ENCODE measurements around the gene FARS2.

The FARS2 gene

DNA sequence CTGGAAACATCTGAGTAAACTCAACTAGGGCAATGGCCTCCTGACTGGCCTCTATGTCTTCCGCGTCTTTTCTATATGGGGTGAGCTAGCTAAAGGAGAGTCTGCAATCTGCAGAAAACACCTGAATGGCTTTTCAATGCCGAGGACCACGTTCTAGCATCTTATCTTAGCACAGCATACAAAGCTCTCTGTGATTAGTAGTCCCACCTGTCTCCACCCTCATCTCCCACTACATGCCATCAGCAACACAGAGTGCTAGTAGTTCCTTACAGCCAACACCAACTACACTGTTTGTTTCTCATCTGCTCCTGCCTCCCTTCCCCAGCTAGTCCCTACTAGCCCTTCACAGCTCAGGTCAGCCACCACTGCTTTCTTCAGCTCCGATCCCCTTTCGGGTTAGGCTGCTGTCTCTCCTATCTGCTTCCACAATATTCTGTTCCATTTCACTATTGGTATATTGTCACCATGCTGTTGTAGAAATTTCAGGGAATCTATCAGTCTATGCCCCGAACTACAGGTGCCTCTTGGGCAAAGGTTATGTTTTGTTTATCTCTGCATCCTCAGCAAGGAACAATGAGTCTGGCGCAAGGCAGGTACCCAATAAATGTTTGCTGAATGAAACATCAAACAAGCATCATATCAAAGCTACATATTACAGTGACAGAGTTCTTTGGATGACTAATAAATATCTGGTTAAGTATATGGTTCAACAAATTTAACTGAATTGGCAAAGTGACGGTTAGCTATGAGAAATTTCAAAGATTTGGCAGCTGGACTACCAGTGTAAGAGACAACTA lies 12.8 kb upstream of the FARS2 start:
- in situ Hi-C loops (cut with MboI; ENCODE audit: low sequenced_read_pairs) = no loop called here

DNA sequence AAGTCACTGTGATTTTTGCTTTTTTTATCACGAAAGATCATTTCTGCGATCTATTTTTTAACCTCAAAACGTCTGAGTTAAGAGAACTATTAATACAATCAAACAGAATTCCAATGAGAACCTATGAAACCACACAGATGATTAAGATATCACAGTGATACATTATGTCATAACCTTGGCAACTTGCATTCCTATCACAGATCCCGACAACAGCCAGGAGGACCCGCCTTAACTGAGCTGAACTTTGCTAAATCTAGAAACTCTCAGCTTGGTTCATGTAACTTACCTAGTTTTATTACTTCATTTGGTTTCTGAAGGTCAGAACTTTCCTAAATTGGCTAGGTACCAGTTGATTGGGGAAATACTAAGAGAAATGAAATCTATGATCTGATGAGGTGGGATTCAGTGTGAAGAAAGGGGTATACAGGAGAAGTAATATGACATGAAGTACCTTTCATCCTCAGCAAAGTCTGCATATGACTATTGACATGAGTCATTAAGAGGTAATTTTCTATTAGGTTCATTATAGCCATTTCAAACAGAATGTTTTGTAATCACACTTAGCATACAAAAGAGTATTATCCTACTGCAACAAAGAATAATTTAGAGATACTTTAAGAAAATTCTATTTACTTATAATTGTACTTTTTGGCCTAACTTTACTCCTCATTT lies 11.7 kb upstream of the FARS2 start:
- in situ Hi-C loops (cut with MboI; ENCODE audit: low sequenced_read_pairs) = no loop called here

DNA sequence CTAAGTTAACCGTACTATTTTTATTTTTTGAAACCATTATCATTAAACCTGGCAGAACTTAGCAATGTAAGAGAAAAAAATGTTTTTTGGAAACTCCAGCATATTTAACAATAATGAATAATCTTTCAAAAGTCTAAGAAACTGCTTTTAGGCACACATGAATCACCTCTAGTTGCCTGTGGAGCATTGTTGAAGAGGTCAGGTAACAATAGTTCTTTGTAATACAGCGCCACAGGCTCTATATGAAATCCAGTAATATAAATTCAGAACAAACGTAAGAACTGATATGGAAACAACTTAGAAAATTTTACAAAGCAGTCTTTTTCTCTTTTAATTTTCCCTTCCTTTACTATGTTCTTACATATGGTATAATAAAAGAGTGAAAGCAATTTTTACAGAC lies 10.9 kb upstream of the FARS2 start:
- in situ Hi-C loops (cut with MboI; ENCODE audit: low sequenced_read_pairs) = no loop called here

DNA sequence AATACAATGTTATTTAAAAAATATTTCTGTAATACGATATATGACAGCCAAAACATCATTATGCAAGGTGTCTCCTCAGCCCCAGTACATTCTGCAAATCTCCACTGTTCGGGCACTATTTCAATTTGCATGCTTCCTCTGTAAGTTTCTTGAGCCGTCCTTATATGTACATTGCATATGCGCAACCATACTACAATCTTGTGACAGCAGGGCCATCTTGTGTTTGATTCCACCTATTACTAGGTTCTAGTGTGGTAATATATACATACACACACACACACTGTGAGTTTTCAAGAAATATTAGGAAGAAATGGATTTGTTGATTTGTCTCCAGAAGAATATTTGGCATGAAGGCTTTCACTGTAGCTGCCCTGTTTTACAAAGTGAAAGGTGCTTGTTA lies 10.4 kb upstream of the FARS2 start:
- in situ Hi-C loops (cut with MboI; ENCODE audit: low sequenced_read_pairs) = no loop called here

DNA sequence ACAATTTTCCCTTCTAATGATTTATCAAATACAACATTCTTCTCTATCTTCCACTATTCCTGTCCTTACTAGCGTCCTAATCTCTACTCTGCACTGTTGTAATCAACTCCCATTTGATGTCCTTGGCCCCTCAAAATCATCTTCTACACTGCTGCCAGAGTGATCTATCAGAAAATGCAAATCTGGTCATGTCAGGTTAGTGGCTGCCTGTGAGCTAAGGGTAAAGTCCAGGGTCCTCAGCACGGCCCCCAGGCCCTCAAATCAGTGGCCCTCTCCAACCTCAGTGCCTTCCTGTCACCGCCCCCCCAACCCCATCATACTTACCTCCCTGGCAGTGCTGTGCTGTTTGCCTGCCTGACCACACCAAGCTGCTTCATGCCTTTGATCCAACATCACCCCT lies 4.4 kb upstream of the FARS2 start:
- in situ Hi-C loops (cut with MboI; ENCODE audit: low sequenced_read_pairs) = no loop called here

DNA sequence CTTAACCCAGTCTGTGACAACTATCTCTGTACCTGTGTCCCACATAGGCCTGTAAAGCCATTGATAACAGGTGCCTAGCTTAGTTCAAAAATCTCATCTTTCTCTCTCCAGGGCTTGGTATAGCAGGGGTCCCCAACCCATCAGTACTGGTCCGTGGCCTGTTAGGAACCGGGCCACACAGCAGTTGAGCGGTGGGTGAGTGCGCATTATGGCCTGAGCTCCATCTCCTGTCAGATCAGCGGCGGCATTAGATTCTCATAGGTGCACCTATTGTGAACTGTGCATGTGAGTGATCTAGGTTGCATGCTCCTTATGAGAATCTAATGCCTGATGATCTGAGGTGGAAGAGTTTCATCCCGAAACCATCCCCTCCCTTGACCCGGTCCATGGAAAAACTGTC lies 3.9 kb upstream of the FARS2 start:
- in situ Hi-C loops (cut with MboI; ENCODE audit: low sequenced_read_pairs) = no loop called here

DNA sequence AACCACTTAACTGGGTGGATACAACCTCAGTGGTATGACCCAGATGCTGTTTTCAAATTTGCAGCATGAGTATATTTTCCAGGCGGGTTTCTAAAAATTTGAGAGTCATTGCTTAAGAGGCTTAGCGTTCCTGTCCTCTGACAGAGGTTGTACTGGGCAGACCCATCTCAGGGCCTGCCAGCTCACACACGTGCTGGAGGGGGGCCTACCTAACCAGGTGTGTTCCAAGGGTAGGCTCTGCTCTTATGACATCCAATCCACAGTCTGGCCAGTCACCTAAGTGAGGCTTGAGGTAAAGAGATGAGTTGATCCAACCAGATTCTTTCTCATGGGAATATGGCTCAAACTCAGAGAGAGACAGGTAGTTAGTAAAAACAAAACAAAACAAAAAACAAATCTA lies 1.9 kb upstream of the FARS2 start:
- in situ Hi-C loops (cut with MboI; ENCODE audit: low sequenced_read_pairs) = no loop called here

DNA sequence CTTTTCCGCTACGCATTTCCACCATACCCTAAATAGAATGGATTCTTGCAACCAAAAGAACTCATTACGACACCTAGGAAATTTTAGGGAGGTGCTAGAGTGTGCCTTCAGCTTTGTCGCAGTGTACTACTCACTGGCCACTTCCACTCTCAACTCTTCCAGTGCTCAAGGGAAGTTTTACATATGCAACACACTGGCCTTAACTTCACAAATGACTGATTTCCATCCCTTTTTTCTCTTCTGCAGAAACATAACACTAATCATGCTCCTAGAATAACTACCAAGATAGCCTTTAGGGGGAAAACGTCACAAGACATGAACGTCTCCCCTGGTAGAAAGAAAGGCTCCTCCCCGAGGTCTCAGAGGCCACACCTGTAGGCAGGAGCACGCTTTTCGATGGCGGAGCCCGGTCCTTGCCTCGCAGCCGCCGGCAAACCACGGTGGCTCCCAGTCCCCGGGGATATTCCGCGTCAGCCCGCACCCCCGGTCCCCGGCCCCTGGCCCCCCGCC lies 1.1 kb upstream of the FARS2 start:
- in situ Hi-C loops (cut with MboI; ENCODE audit: low sequenced_read_pairs) = no loop called here

DNA sequence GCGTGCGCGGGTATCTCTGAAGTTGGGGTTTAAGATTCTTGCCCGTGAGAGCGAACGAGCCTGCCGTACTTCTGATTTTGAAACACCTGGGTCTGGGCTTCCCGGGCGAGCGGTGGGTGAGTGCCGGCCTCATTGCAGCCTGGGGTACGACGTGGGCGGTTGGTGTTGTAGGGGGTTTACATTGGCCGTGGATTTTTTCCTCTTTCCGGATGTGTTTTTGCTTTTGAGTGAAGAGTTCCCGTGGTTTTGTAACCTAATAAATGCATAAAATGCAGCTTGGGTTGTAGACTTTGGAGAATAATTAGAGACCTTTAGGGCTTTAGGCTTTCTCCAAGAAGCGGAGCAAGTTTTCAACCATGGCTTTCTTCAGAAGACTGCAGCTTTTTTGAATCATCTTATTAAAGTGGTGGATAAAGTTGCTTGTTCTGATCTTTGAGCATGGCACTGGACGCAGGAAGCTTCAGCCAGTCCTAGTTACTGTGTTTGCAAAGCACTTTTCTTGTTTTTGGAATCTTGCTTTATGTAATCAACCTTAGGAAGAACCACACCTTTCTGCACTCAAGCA lies 314 bp downstream of the FARS2 start:
- in situ Hi-C loops (cut with MboI; ENCODE audit: low sequenced_read_pairs) = no loop called here

DNA sequence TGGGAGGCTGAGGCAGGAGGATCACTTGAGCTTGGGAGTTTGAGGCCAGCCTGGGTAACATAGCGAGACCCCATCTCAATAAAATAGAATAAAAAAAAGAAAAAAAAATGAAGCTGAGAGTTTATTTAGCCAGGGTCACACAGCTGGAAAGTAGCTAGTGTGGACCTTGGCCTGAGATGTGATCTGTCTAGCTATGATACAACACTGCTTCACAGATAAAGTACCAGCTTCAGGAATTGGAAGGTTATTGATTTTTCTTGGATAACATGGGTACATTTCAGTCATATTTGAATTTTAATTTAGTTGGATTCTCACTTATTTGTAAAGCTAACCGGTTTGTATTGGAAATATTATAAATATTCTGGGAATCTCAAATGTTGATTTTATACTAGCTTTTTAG lies 5.1 kb downstream of the FARS2 start:
- in situ Hi-C loops (cut with MboI; ENCODE audit: low sequenced_read_pairs) = no loop called here

DNA sequence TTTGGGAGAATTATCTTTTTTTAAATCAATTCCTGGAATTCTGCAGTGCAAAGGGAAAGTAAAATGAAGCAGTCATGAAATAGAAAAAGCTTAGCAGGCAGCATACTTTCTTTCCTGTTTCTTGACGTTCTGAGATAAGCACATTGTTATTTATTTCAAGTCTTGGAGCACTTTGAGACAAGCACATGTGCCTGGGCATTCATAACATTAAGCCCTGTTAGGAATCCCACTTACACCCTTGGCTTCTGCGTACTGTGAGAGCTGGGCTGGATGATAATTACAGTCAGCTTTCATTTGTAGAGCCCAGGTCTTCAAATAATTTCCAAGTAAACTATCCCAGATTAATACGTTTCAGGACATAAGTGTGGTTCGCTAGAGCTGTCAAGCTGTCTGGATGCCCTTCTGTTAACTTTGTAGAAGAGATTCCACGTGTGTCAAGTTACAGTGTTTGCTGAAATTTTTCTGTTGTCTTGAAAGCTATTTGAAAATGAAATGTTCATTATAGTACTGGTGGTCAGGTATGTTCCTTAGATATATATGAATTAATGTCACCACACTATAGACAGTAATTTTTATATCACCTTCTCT lies 8.9 kb downstream of the FARS2 start:
- in situ Hi-C loops (cut with MboI; ENCODE audit: low sequenced_read_pairs) = no loop called here

DNA sequence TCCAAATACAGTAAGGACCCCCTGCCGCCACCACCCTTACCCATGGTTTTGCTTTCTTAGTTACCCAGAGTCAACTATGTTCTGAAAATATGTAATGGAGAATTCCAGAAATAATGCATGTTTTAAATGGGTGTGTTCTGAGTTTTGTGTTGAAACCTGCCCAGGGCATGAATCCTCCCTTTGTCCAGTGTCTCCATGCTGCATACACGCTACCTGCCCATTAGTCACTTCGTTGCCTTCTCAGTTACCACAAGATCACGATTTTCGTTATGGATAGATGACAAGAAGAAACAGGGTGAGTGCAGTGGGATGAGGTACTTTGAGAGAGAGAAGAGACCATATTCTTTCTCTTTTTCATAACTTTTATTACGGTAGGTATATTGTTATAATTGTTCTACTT lies 10.6 kb downstream of the FARS2 start:
- in situ Hi-C loops (cut with MboI; ENCODE audit: low sequenced_read_pairs) = no loop called here

DNA sequence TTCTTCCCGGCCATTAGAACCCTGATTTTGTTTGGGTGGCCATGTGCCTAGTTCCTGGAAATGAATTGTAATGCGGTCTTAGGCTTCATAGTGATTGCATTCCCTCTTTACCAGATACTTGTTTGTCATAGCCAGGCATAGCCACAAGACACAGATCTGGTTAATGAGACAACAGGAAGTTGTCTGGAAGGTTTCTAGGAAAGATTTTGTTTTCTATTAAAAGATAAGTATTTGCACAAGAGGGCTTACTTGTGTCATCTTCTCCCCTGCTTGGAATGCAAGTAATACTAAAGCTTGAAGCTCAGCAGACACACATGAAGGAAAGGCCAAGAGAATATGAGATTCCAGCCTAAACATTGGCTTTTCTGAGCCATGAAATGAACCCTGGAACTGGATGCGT lies 12.9 kb downstream of the FARS2 start:
- in situ Hi-C loops (cut with MboI; ENCODE audit: low sequenced_read_pairs) = no loop called here

DNA sequence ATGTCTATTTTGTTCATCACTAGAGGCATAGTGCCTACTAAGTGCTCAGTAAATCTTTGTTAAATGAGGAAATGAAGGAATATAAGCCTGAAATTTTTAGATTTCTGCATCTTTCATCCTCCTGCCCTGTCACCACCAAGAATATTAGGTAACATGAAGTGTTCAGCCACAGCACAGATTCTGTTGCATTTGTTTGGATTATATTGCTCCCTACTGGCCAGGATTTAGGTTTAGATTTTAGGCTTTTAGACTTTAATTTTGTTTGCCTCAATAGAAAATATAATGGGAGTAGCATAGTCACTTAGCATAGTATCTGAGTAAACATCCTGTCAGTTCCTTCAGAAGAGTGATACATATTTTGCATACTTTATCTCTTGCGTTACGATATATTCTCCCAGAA lies 14.2 kb downstream of the FARS2 start:
- in situ Hi-C loops (cut with MboI; ENCODE audit: low sequenced_read_pairs) = no loop called here

DNA sequence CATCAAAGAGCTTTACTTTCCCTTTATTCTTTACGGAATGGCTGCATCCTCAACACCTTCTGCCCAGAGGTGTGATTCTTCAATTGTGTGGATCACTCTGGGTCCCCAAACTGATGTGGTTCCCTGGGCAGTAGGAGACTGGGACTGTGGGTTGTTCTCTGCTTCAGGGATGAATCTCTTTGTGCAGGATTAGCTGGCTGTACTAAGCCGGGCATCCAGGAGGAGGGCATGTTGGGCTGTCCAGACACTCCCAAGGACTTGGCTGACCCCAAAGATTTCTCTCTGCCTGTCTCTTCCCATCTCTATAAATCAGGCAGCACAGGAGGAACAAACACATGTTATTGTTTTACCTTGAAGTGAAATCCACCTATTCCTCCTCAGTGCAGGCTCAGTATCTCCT lies 15.3 kb downstream of the FARS2 start:
- in situ Hi-C loops (cut with MboI; ENCODE audit: low sequenced_read_pairs) = no loop called here

DNA sequence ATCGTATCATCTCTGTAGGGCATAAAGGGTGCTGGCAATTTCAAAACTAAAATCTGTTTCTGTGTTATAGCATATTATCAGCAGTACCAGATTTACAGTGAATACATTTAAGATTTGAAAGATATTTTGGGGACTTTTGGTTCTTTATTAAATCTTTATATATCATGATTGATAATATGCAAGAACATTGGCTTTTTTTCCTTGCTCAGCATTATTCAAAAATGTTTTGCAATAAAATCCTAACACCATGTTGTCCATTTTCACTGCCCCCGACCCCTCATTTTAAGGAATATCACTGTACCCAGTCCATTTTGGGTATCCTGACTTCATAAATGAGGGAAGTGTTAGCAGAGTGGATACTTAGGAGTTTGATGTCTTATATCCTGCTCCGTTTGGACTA lies 16.3 kb downstream of the FARS2 start:
- in situ Hi-C loops (cut with MboI; ENCODE audit: low sequenced_read_pairs) = no loop called here

DNA sequence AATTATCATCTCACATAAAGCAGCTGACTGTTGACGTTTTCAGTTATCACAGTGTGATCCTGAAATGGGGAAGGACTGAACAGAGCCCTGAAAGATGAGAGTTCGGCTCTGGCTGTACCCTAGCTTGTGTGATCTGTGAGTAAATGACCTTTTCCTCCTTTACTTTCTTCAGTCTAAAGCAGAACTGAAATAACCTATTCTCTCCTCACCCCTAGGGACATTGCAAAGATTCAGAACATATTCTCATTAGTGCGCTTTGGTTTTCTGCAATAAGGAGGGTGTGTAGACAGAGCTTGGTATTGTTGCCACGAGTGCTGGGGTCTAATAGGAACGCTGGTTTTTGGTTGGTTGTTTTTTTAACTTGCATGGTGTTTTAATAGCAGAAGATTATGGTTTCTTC lies 16.7 kb downstream of the FARS2 start:
- in situ Hi-C loops (cut with MboI; ENCODE audit: low sequenced_read_pairs) = no loop called here

DNA sequence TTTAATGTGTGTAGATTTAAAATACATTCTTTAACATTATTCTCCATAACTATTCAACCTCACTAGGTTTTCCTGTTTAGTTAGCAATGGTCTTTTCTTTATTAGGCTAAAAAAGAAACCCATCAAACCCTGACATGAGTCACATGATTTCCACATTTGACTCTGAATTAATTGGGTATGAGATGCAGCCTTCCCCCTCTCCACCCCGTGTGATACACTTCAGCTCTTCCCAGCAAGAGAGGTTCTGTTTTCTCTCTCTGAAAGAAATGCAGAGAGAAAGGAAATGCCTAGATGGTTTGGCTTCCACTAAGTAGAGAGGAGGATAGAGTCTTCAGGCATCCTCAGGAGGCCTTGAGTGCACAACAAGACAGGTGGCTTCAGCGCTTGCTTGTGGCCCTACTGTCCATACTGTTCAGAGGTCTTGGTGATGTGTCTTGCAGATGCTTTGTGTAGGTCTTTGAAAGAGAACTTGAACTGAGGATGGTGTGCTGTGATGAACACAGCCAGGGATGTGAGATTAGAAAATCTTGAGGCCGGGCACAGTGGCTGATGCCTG lies 17.3 kb downstream of the FARS2 start:
- in situ Hi-C loops (cut with MboI; ENCODE audit: low sequenced_read_pairs) = no loop called here

DNA sequence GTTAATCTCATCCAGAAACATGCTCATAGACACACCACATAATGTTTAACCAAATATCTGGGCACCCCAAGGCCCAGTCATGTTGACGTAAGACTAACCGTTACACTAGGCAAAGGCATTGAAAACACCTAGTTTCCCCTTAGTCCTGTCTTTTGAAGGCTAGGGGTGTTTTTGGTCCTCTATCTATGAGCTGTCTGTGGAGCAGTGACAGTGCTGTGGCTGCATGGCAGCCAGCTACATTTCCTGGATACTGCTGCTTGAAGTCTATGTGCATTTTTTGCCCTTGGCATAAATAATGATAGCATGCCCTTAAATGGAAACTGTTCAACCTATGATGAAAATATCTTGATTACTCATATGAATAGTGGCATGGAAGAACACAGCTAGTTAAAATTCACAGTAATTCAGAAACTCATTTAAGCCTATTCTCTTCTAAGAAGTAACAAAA lies 18.6 kb downstream of the FARS2 start:
- in situ Hi-C loops (cut with MboI; ENCODE audit: low sequenced_read_pairs) = no loop called here

DNA sequence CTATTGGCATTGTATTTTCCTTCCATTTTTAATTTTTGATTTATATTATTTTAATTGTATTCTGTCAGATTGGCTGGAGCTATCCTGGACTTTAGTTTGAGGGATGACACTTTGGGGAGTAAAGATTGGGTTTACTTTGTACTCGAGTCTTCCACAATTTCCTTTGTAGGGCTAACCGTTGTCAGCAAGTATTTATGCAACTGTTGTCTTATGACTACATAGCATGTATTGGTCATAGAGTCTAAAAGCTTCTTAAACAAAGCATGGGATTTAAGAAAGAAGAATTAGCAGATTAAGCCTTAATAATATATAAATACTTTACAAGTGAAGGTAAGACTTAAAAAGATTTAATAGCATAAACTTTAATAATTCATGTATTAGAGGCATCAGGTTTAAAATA lies 19.6 kb downstream of the FARS2 start:
- in situ Hi-C loops (cut with MboI; ENCODE audit: low sequenced_read_pairs) = no loop called here

DNA sequence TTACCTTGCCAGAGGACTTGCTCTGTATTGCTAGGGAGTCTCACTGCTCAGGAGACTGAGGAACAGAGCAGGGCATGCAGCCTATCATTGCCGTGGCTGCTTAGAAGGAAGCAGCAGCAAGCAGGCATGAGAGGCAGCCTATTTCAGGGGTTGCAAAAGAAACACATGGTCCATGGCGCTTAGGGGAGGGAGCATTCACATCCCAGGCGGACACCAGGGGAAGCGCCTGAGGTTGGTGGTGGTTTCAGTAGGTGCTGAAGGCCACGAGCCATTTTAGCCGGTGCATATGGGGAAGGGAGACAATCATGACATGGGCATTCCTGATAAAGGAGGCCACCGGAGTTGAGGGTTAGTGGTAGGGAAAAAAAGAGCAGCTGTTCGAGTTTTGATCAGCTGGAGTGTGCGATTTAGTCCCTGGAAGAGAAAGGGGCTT lies 20.9 kb downstream of the FARS2 start:
- in situ Hi-C loops (cut with MboI; ENCODE audit: low sequenced_read_pairs) = no loop called here
